Activated naive CD4-positive, alpha-beta T cell treated with anti-CD3 and anti-CD28 coated beads, Interleukin-2, amount 10 ng/mL, durations not matched to agents 7 days and 5 days (primary cell): ENCODE measurements around the gene CDKN1A.
"Not testable (repeated sequence)": the region's sequence is repeated elsewhere in the genome, so short reads cannot be mapped to it uniquely, and the experiment has no call there.

ENCODE experiments used
- CTCF ChIA-PET: fragments of 350-600 bp; sonication (Branson Sonifier 250); formaldehyde crosslinking; loops from one replicate; lab custom pipeline; 2021; ENCODE audit warnings: antibody characterized with exemption; lab: Charles Lee
- DNase-seq: peaks from one replicate; pipeline ENCODE4 v3.0.0-alpha.2; 2020
- H3K27ac Mint-ChIP-seq: one replicate; pipeline ENCODE4 v1.8.0; 2021; ENCODE audit warnings: mild to moderate bottlenecking, moderate library complexity, mixed read lengths
- H3K27me3 Mint-ChIP-seq: one replicate; pipeline ENCODE4 v1.8.0; 2021; ENCODE audit warnings: mild to moderate bottlenecking, mixed read lengths
- H3K36me3 Mint-ChIP-seq: one replicate; pipeline ENCODE4 v1.8.0; 2021; ENCODE audit warnings: mixed read lengths
- H3K4me1 Mint-ChIP-seq: one replicate; pipeline ENCODE4 v1.8.0; 2021; ENCODE audit warnings: mixed read lengths
- H3K4me3 Mint-ChIP-seq: one replicate; pipeline ENCODE4 v1.8.0; 2021; ENCODE audit warnings: mild to moderate bottlenecking, moderate library complexity, mixed read lengths
- H3K9me3 Mint-ChIP-seq: one replicate; pipeline ENCODE4 v1.8.0; 2021; ENCODE audit warnings: mixed read lengths

CDKN1A gene

DNA sequence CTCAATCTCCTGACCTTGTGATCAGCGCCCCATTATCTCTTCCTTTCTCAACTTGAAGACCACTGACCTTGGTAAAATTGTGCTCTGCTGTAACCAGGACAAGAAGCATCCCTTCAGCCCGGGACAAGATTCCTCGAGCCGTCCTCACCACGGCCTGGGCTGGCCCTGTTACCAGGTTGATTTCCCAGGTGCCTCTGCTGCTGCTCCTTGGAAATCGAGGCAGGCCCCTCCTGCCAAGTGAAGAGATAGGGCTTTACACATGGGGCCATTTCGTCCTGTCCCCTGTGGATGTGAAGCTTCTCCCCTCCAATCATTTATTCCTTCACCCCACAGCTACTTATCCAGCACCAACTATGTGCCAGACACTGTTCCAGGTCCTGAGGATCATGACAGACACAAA is 40.6 kb downstream of the CDKN1A start:
- Mint-ChIP-seq H3K27me3 (peaks cover 43% of the 10 kb centered on the region), H3K4me1 (no peaks in the 10 kb centered on the region), H3K27ac (no peak overlapping the region), H3K9me3 (no peaks in the 10 kb centered on the region), H3K36me3 (no peaks in the 10 kb centered on the region), H3K4me3 (no peak overlapping the region)
- CTCF ChIA-PET = interaction anchor here (0.8 to 8.1 kb wide), 3 partner anchors 36 to 40 kb away, joined by 3 to 41 read pairs (median 4); no protein-coding TSS in a partner anchor
- DNase-seq = no peak

DNA sequence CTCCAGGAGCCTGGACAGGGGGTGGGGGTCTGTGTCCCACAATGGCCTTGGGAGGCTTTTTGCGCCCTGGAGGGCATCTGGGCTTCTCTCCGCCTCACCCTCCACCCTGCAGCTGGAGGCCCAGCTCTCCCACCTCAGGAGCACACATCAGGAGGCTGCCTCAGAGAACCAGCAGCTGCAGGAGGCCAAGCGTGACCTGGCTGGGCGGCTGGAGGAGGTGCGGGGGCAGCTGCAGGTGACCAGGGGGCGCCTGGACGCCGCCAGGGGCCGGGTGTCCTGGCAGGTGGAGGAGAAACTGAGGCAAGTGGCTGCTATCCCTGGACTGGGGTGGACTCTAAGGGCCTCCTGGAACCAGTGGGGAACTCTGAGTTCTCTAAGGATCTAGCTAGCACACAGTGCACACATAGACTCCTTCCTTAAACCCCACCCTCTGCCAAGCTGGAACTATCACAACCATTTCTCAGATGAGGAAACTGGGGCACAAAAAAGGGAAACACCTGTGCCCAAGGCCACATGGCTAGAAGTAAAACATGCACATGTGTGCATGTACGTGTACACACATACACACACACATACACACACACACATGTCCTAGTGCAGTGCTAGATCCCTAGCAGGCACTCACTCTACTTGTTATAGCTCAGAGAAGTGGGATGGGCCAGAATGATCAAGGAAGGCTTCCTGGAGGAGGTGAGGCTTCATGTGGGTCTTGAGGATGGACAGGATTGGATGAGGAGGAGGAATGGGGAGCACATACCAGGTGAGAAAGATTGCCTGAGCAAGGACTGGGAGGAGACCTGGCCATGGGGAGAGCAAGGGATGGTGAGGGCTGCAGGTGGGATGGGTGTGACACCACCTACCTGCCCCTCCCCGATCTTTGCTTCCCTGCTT is 42.0 kb downstream of the CDKN1A start:
- H3K4me3 Mint-ChIP-seq = no peak overlapping the region

GRCh38 chr6:36721369-36722140 is 43.0 kb downstream of the CDKN1A start:
- CTCF ChIA-PET = interaction anchor here (1.0 to 8.1 kb wide), 2 partner anchors 37 to 97 kb away, joined by 3 to 41 read pairs; no protein-coding TSS in a partner anchor
- H3K9me3 Mint-ChIP-seq = no peaks in the 10 kb centered on the region
- DNase-seq = no peak
- H3K4me1 Mint-ChIP-seq = peaks cover 12% of the 10 kb centered on the region
- H3K4me3 Mint-ChIP-seq = no peak overlapping the region
- H3K27ac Mint-ChIP-seq = no peak overlapping the region
- no peaks in the 10 kb centered on the region for H3K36me3 Mint-ChIP-seq
- H3K27me3 Mint-ChIP-seq = peaks cover 33% of the 10 kb centered on the region

More for the DNA sequence above, 42.0 kb downstream of the CDKN1A start:
- Mint-ChIP-seq H3K36me3 (no peaks in the 10 kb centered on the region), H3K27ac (no peak overlapping the region), H3K27me3 (peaks cover 37% of the 10 kb centered on the region), H3K9me3 (no peaks in the 10 kb centered on the region), H3K4me1 (peaks cover 7% of the 10 kb centered on the region)
- CTCF ChIA-PET = interaction anchor here (0.8 to 8.1 kb wide), 4 partner anchors 37 to 105 kb away, joined by 3 to 41 read pairs (median 4); no protein-coding TSS in a partner anchor
- peak; percentile 15 for DNase-seq

DNA sequence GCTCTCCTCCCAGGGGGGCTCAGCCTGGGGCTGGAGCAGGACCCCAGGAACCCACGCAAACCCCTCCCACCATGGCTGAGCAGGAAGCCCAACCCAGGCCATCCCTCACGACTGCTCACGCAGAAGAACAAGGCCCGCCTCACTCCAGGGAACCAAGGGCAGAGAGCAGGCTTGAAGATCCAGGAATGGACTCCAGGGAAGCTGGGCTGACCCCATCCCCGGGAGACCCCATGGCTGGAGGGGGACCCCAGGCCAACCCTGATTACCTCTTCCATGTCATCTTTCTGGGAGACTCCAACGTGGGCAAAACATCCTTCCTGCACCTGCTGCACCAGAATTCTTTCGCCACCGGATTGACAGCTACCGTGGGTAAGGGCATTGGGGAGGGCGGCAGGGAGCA is 43.9 kb downstream of the CDKN1A start:
- Mint-ChIP-seq H3K27ac (no peak overlapping the region), H3K27me3 (peaks cover 27% of the 10 kb centered on the region), H3K36me3 (no peaks in the 10 kb centered on the region), H3K4me1 (peaks cover 20% of the 10 kb centered on the region), H3K4me3 (no peak overlapping the region), H3K9me3 (no peaks in the 10 kb centered on the region)
- no peak for DNase-seq
- CTCF ChIA-PET = interaction anchor here (0.9 to 8.1 kb wide), 5 partner anchors 13 to 107 kb away, joined by 3 to 41 read pairs (median 3); no protein-coding TSS in a partner anchor

DNA sequence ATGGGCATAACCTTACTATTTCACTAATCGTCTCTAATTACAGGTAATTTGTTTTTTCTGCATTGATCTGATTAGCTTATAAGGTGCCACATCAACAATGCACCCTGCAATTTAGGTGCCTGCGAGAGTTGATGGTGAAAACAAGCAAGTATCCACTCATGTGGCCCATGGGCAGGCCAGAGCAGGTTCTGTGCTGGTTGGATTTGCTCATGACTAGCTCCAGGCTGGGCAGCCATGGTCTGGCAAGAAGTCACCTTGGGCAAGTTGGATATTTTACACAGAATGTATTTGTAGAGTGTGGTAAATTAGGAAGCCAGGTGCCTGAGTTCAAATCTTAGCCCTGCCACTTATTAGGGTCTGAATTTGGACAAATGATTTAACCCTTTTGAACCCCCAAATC is 44.4 kb downstream of the CDKN1A start:
- H3K4me3 Mint-ChIP-seq = no peak overlapping the region
- H3K4me1 Mint-ChIP-seq = peaks cover 26% of the 10 kb centered on the region
- no peak for DNase-seq
- no peaks in the 10 kb centered on the region for H3K9me3 Mint-ChIP-seq
- H3K27ac Mint-ChIP-seq = no peak overlapping the region
- no peaks in the 10 kb centered on the region for H3K36me3 Mint-ChIP-seq
- CTCF ChIA-PET = interaction anchor here (0.7 to 8.1 kb wide), 7 partner anchors 13 to 108 kb away, joined by 3 to 41 read pairs (median 3); no protein-coding TSS in a partner anchor
- peaks cover 22% of the 10 kb centered on the region for H3K27me3 Mint-ChIP-seq

GRCh38 chr6:36723992-36724391 is 45.5 kb downstream of the CDKN1A start:
- CTCF ChIA-PET = interaction anchor here (0.6 to 8.1 kb wide), 15 partner anchors 8 to 109 kb away, joined by 3 to 41 read pairs (median 4); no protein-coding TSS in a partner anchor
- H3K4me1 Mint-ChIP-seq = peaks cover 35% of the 10 kb centered on the region
- not testable (repeated sequence) for H3K9me3 Mint-ChIP-seq, H3K4me3 Mint-ChIP-seq, DNase-seq, H3K27ac Mint-ChIP-seq, H3K36me3 Mint-ChIP-seq
- peaks cover 24% of the 10 kb centered on the region for H3K27me3 Mint-ChIP-seq

DNA sequence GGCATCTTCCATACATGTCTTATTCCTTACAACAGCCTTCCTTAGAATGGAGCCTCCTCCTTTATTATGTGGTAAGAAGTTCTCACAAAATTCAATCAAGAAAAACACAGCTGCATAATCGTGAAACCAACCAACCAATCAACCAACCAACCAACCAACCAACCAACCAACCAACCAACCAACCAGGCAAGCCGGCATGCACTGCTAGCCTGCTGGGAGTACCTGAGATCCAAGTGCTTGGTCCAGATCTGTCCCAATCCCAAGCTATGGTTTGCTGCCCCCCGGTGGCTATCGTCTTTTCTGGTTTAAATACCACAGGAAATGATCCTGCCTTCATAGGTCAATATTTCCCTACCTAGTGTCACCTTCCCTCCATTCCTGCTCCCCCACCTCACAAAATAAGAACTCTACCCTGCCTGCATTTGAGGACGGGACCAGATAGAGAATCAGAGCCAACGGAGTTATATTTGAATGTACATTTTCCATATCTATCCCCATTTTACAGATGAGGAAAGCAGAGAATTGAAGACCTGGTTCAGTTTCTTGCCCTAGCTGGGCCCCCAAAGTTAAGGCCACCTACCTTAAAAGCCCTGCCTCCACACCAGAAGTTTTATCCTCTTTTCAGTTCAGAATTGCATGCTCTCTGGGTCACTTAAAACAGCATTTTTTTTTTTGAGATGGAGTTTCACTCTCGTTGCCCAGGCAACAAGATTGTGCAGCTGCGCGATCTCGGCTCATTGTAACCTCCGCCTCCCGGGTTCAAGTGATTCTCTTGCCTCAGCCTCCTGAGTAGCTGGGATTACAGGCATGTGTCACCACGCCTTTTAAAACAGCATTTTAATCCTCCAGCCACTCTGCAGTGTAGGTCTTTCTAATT is 46.2 kb downstream of the CDKN1A start:
- Mint-ChIP-seq H3K4me3 (no peak overlapping the region), H3K27me3 (peaks cover 24% of the 10 kb centered on the region), H3K9me3 (no peaks in the 10 kb centered on the region), H3K27ac (no peak overlapping the region), H3K36me3 (no peaks in the 10 kb centered on the region), H3K4me1 (peaks cover 40% of the 10 kb centered on the region)
- CTCF ChIA-PET = interaction anchor here (0.6 to 8.1 kb wide), 16 partner anchors 8 to 259 kb away, joined by 3 to 41 read pairs (median 4); no protein-coding TSS in a partner anchor
- peak; percentile 76 for DNase-seq

GRCh38 chr6:36725581-36725980 is 47.1 kb downstream of the CDKN1A start:
- H3K4me3 Mint-ChIP-seq = no peak overlapping the region
- no peak for DNase-seq
- H3K9me3 Mint-ChIP-seq = no peaks in the 10 kb centered on the region
- peaks cover 40% of the 10 kb centered on the region for H3K4me1 Mint-ChIP-seq
- CTCF ChIA-PET = interaction anchor here (1.1 to 8.1 kb wide), 6 partner anchors 14 to 110 kb away, joined by 3 to 41 read pairs (median 6); no protein-coding TSS in a partner anchor
- no peak overlapping the region for H3K27ac Mint-ChIP-seq
- no peaks in the 10 kb centered on the region for H3K36me3 Mint-ChIP-seq
- peaks cover 24% of the 10 kb centered on the region for H3K27me3 Mint-ChIP-seq

DNA sequence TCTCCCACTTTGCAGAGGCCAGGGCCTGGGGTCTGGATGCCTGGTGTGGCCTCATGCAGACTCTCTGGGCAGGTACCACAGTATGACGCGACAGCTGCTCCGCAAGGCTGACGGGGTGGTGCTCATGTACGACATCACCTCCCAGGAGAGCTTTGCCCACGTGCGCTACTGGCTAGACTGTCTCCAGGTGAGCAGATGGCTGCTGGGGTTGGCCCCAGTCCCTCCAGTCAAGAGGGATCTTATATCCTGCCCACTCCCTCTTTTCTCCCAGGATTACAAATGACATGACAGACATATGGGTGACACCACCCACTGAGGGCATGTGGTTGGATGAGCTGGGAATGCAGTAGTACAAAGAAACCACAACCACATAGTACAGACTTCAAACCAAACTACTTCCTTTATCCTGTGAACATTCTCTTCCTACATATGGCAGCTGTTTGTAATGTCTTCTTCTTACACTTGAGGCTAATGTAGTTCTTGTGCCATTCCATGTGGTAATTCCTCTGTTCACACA is 49.0 kb downstream of the CDKN1A start:
- CTCF ChIA-PET = interaction anchor here (0.7 to 2.2 kb wide), 5 partner anchors 28 to 112 kb away, joined by 3 to 6 read pairs (median 3); no protein-coding TSS in a partner anchor
- peak; percentile 41 for DNase-seq
- Mint-ChIP-seq H3K4me3 (no peak overlapping the region), H3K27me3 (peaks cover 27% of the 10 kb centered on the region), H3K9me3 (no peaks in the 10 kb centered on the region), H3K27ac (no peak overlapping the region), H3K36me3 (no peaks in the 10 kb centered on the region), H3K4me1 (peaks cover 40% of the 10 kb centered on the region)

- CTCF ChIA-PET = interaction anchor here (0.7 to 2.2 kb wide), 5 partner anchors 27 to 113 kb away, joined by 3 to 6 read pairs (median 3); no protein-coding TSS in a partner anchor
- Mint-ChIP-seq H3K27me3 (peaks cover 32% of the 10 kb centered on the region), H3K36me3 (no peaks in the 10 kb centered on the region), H3K9me3 (no peaks in the 10 kb centered on the region), H3K4me1 (peaks cover 40% of the 10 kb centered on the region), H3K4me3 (no peak overlapping the region), H3K27ac (no peak overlapping the region)
- DNase-seq = no peak
These were observed 50.0 kb downstream of the CDKN1A start for GRCh38 chr6:36728289-36729160.

- no peak overlapping the region for H3K27ac Mint-ChIP-seq
- no peak overlapping the region for H3K4me3 Mint-ChIP-seq
- CTCF ChIA-PET = interaction anchor here (0.9 to 2.2 kb wide), 2 partner anchors 26 to 30 kb away, joined by 3 to 4 read pairs; no protein-coding TSS in a partner anchor
- H3K9me3 Mint-ChIP-seq = no peaks in the 10 kb centered on the region
- no peak for DNase-seq
- no peaks in the 10 kb centered on the region for H3K36me3 Mint-ChIP-seq
- peaks cover 36% of the 10 kb centered on the region for H3K27me3 Mint-ChIP-seq
- peaks cover 41% of the 10 kb centered on the region for H3K4me1 Mint-ChIP-seq
These were observed 50.6 kb downstream of the CDKN1A start for GRCh38 chr6:36729161-36729524.
